CD4-positive, alpha-beta T cell (primary cell): Measurements from ENCODE around the gene TATDN2. TPM values are rescaled to one million over a fixed set of nuclear protein-coding genes. Genes with fewer than 3 reads are reported as not detected.

Experiments
- ATAC-seq: fragments of 200-7000 bp; cut with Tn5 transposase; one replicate; pipeline ENCODE4 v1.10.0; 2022; ENCODE audit warnings: mild to moderate bottlenecking; ENCODE audit not compliant: poor library complexity
- CTCF ChIA-PET: fragments of 350-600 bp; sonication (Branson Sonifier 250); formaldehyde crosslinking; loops from one replicate; lab custom pipeline; 2021; ENCODE audit warnings: antibody characterized with exemption, inconsistent platforms; lab: Charles Lee
- POLR2A ChIA-PET: fragments of 350-600 bp; sonication (Branson Sonifier 250); formaldehyde crosslinking; loops from one replicate; lab custom pipeline; 2021; ENCODE audit warnings: antibody characterized with exemption, inconsistent platforms; lab: Charles Lee
- DNase-seq, 14 experiments: peaks; one replicate each; pipeline ENCODE4 v3.0.0-alpha.2; 2013 to 2020; ENCODE audit warnings: mixed read lengths in 2 of 14
- H3K27ac ChIP-seq, 2 donors: one replicate each; pipeline versions ENCODE4 v1.5.1 to v1.7.0; 2013; ENCODE audit warnings: low read length in 2 of 2, low read depth in 1 of 2, mild to moderate bottlenecking in 1 of 2
- H3K27me3 ChIP-seq, 2 experiments: 1 replicate in 1 of 2; 2 replicates in 1 of 2; pipeline versions ENCODE4 v1.6.1 to v1.7.0; 2013; ENCODE audit warnings: low read length in 2 of 2, control low read depth in 1 of 2, mild to moderate bottlenecking in 1 of 2, moderate library complexity in 1 of 2; ENCODE audit not compliant: insufficient read depth in 2 of 2, control insufficient read depth in 1 of 2
- H3K36me3 ChIP-seq: one replicate; pipeline ENCODE4 v1.6.1; 2013; ENCODE audit warnings: low read length, control low read depth; ENCODE audit not compliant: insufficient read depth
- H3K4me1 ChIP-seq: one replicate; pipeline ENCODE4 v1.6.1; 2013; ENCODE audit warnings: low read length, control low read depth; ENCODE audit not compliant: insufficient read depth
- H3K4me3 ChIP-seq: one replicate; pipeline ENCODE4 v1.5.1; 2013; ENCODE audit warnings: mild to moderate bottlenecking, low read length, moderate library complexity
- H3K9me3 ChIP-seq, 2 experiments: 1 replicate in 1 of 2; 2 replicates in 1 of 2; pipeline versions ENCODE4 v1.6.1 to v1.7.0; 2013; ENCODE audit warnings: low read length in 2 of 2, mild to moderate bottlenecking in 2 of 2, control low read depth in 1 of 2, moderate library complexity in 1 of 2; ENCODE audit not compliant: control insufficient read depth in 1 of 2, insufficient read depth in 1 of 2
- H3K27ac Mint-ChIP-seq: one replicate; pipeline ENCODE4 v1.8.0; 2020; ENCODE audit warnings: mixed read lengths
- H3K27me3 Mint-ChIP-seq: one replicate; pipeline ENCODE4 v1.8.0; 2021; ENCODE audit warnings: mixed read lengths
- H3K36me3 Mint-ChIP-seq: one replicate; pipeline ENCODE4 v1.8.0; 2021; ENCODE audit warnings: low read depth, mixed read lengths
- H3K4me1 Mint-ChIP-seq: one replicate; pipeline ENCODE4 v1.8.0; 2021; ENCODE audit warnings: low read depth, mixed read lengths
- H3K4me3 Mint-ChIP-seq: one replicate; pipeline ENCODE4 v1.8.0; 2020; ENCODE audit warnings: mild to moderate bottlenecking, mixed read lengths
- H3K9me3 Mint-ChIP-seq: one replicate; pipeline ENCODE4 v1.8.0; 2020; ENCODE audit warnings: mixed read lengths
- intact Hi-C, 2 experiments: fragments of 100-400 bp; cut with DNase I in 1 of 2; cut with micrococcal nuclease in 1 of 2; formaldehyde crosslinking; loops; one replicate each; pipeline versions ENCODE4 v1.15.1 to v1.9.0; 2023 to 2025; cut with DNase I, micrococcal nuclease
- total RNA-seq, 174 experiments: library from RNA in 2 of 174; stranded (reverse) in 2 of 174; gene quantifications; one replicate each; pipeline ENCODE4 v1.2.3 and lab custom pipeline; 2021 to 2026
- TF ChIP-seq, protein P1 (sequence below): fragments of 200-600 bp; IDR thresholded peaks from one replicate; pipeline ENCODE4 v1.8.0; 2022; ENCODE audit warnings: antibody characterized with exemption, mild to moderate bottlenecking

Gene TATDN2
- total RNA-seq, 2 experiments from 2014 or later = 48.7 to 50.2 TPM

GRCh38 chr3:10228248-10228950, 19.9 kb upstream of the TATDN2 start:
- DNase-seq (peak in 4 of 14 experiments; percentile 20 to 68 (median 47)), ATAC-seq (no peak)
- Histone ChIP-seq H3K4me3 (no peak overlapping the region), H3K4me1 (peaks cover 46% of the 10 kb centered on the region), H3K9me3 (no peaks in the 10 kb centered on the region), H3K27ac (peak overlapping the region in 1 of 2 donors; percentile 43), H3K27me3 (no peaks in the 10 kb centered on the region), H3K36me3 (no peaks in the 10 kb centered on the region)
- TF ChIP-seq, protein P1, sequence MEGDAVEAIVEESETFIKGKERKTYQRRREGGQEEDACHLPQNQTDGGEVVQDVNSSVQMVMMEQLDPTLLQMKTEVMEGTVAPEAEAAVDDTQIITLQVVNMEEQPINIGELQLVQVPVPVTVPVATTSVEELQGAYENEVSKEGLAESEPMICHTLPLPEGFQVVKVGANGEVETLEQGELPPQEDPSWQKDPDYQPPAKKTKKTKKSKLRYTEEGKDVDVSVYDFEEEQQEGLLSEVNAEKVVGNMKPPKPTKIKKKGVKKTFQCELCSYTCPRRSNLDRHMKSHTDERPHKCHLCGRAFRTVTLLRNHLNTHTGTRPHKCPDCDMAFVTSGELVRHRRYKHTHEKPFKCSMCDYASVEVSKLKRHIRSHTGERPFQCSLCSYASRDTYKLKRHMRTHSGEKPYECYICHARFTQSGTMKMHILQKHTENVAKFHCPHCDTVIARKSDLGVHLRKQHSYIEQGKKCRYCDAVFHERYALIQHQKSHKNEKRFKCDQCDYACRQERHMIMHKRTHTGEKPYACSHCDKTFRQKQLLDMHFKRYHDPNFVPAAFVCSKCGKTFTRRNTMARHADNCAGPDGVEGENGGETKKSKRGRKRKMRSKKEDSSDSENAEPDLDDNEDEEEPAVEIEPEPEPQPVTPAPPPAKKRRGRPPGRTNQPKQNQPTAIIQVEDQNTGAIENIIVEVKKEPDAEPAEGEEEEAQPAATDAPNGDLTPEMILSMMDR = no peak
- CTCF ChIA-PET = interaction anchor here (1.0 kb wide), 1 partner anchor 35 kb away, joined by 3 read pairs; no protein-coding TSS in a partner anchor
- Mint-ChIP-seq H3K4me1 (peaks cover 39% of the 10 kb centered on the region), H3K9me3 (no peaks in the 10 kb centered on the region), H3K4me3 (no peak overlapping the region), H3K27me3 (no peaks in the 10 kb centered on the region), H3K36me3 (peaks cover 21% of the 10 kb centered on the region), H3K27ac (peak overlapping the region; percentile 54)
- POLR2A ChIA-PET = interaction anchor here (0.6 to 2.3 kb wide), 4 partner anchors 10 to 37 kb away, joined by 3 to 7 read pairs (median 4); partner anchors contain the start of gene TATDN2
- intact Hi-C loops = loop anchor here (5.0 to 10.0 kb wide), 2 partner anchors 201 to 384 kb away; partner anchors contain the start of genes FANCD2 (in 1 of the 2) and RPUSD3 (in 1 of the 2)

- peaks cover 35% of the 10 kb centered on the region for H3K4me1 ChIP-seq
- POLR2A ChIA-PET = interaction anchor here (1.2 to 2.3 kb wide), 2 partner anchors 9 to 18 kb away, joined by 4 to 7 read pairs; partner anchors contain the start of gene TATDN2
- DNase-seq = no peak
- no peaks in the 10 kb centered on the region for H3K27me3 Mint-ChIP-seq
- no peaks in the 10 kb centered on the region for H3K9me3 Mint-ChIP-seq
- TF ChIP-seq, protein P1 = no peak
- no peaks in the 10 kb centered on the region for H3K27me3 ChIP-seq
- ATAC-seq = no peak
- H3K4me3 ChIP-seq = no peak overlapping the region
- no peak overlapping the region for H3K27ac ChIP-seq
- H3K27ac Mint-ChIP-seq = peak overlapping the region; percentile 59
- H3K9me3 ChIP-seq = no peaks in the 10 kb centered on the region
- H3K4me1 Mint-ChIP-seq = peaks cover 30% of the 10 kb centered on the region
- H3K36me3 ChIP-seq = peaks cover 3% of the 10 kb centered on the region
- intact Hi-C loops = loop anchor here (5.0 to 10.0 kb wide), 2 partner anchors 202 to 385 kb away; partner anchors contain the start of genes FANCD2 (in 1 of the 2) and RPUSD3 (in 1 of the 2)
- H3K4me3 Mint-ChIP-seq = no peak overlapping the region
- H3K36me3 Mint-ChIP-seq = peaks cover 17% of the 10 kb centered on the region
- CTCF ChIA-PET = no interaction called here
These were observed 18.7 kb upstream of the TATDN2 start for GRCh38 chr3:10229576-10229975.

GRCh38 chr3:10232137-10232536, 16.1 kb upstream of the TATDN2 start:
- intact Hi-C loops = no loop called here
- H3K36me3 Mint-ChIP-seq = peaks cover 22% of the 10 kb centered on the region
- Histone ChIP-seq H3K27me3 (no peaks in the 10 kb centered on the region), H3K27ac (no peak overlapping the region), H3K4me3 (peak overlapping the region; percentile 5), H3K4me1 (peaks cover 15% of the 10 kb centered on the region), H3K36me3 (peaks cover 23% of the 10 kb centered on the region), H3K9me3 (no peaks in the 10 kb centered on the region)
- H3K27me3 Mint-ChIP-seq = no peaks in the 10 kb centered on the region
- POLR2A ChIA-PET = no interaction called here
- ATAC-seq (no peak), DNase-seq (peak in 3 of 14 experiments; percentile 29 to 61 (median 50))
- no peaks in the 10 kb centered on the region for H3K9me3 Mint-ChIP-seq
- no peak overlapping the region for H3K4me3 Mint-ChIP-seq
- CTCF ChIA-PET = interaction anchor here (0.6 kb wide), 1 partner anchor 88 kb away, joined by 3 read pairs; no protein-coding TSS in a partner anchor
- H3K27ac Mint-ChIP-seq = peak overlapping the region; percentile 8
- TF ChIP-seq, protein P1 = no peak
- peaks cover 22% of the 10 kb centered on the region for H3K4me1 Mint-ChIP-seq
